ENCODE results near the gene SLC25A34.

Gene SLC25A34

GRCh38 chr1:15756143-15757015 lies 20.3 kb downstream of the SLC25A34 start:
- Histone ChIP-seq H3K27me3 (ENCODE audit: control insufficient read depth in 1 of 2, insufficient read depth in 1 of 2, low read length in 2 of 2) (peaks cover 0 to 2% of the 10 kb centered on the region in 2 experiments), H3K18ac (ENCODE audit: low read depth in 1 of 2, low read length in 2 of 2) (peak overlapping the region in 1 of 2 experiments; percentile 3), H2AK5ac (ENCODE audit: low read length, severe bottlenecking) (no peak overlapping the region), H3K27ac (ENCODE audit: low read length, poor library complexity, severe bottlenecking) (no peak overlapping the region), H2BK15ac (ENCODE audit: low read depth, poor library complexity, severe bottlenecking) (no peak overlapping the region), H3K14ac (ENCODE audit: low read length in 2 of 2) (no peak overlapping the region), H2BK5ac (ENCODE audit: low read depth, low read length, poor library complexity, severe bottlenecking) (no peak overlapping the region), H2BK12ac (ENCODE audit: low read length in 2 of 2) (peak overlapping the region; percentile 70 to 79), H3K36me3 (ENCODE audit: control insufficient read depth in 1 of 2, insufficient read depth in 2 of 2, low read depth in 1 of 2, low read length in 2 of 2) (no peaks in the 10 kb centered on the region), H3K4me2 (ENCODE audit: low read length, poor library complexity, severe bottlenecking) (no peak overlapping the region), H2AFZ (ENCODE audit: low read depth, low read length) (no peak overlapping the region), H4K91ac (ENCODE audit: low read length) (peak overlapping the region; percentile 34), H4K8ac (ENCODE audit: low read length) (no peak overlapping the region), H3K4me1 (ENCODE audit: control insufficient read depth, insufficient read depth, low read depth, low read length) (peaks cover 21% of the 10 kb centered on the region), H3K9me3 (ENCODE audit: control insufficient read depth, low read length) (no peaks in the 10 kb centered on the region), H2BK120ac (ENCODE audit: low read depth, low read length) (peak overlapping the region; percentile 64), H3K9ac (ENCODE audit: low read length) (no peak overlapping the region), H3K4me3 (ENCODE audit: insufficient read depth in 1 of 2, low read depth in 1 of 2, low read length in 2 of 2) (no peak overlapping the region), H3K4ac (ENCODE audit: low read depth in 1 of 2, low read length in 2 of 2) (peak overlapping the region in 1 of 2 experiments; percentile 52), H3K79me1 (replicated peaks; ENCODE audit: low read length, poor library complexity, severe bottlenecking) (no peaks in the 10 kb centered on the region), H3K23ac (ENCODE audit: low read length in 2 of 2) (no peak overlapping the region)
- DNase-seq, result no peak
- 84% methylated on average over 21 of the region's 21 CpGs for WGBS

GRCh38 chr1:15757016-15757543 lies 21.0 kb downstream of the SLC25A34 start:
- Histone ChIP-seq H3K9me3 (ENCODE audit: control insufficient read depth, low read length) (no peaks in the 10 kb centered on the region), H2BK15ac (ENCODE audit: low read depth, poor library complexity, severe bottlenecking) (peak overlapping the region; percentile 34), H3K23ac (ENCODE audit: low read length in 2 of 2) (no peak overlapping the region), H2AFZ (ENCODE audit: low read depth, low read length) (no peak overlapping the region), H3K36me3 (ENCODE audit: control insufficient read depth in 1 of 2, insufficient read depth in 2 of 2, low read depth in 1 of 2, low read length in 2 of 2) (no peaks in the 10 kb centered on the region), H3K4me3 (ENCODE audit: insufficient read depth in 1 of 2, low read depth in 1 of 2, low read length in 2 of 2) (no peak overlapping the region), H3K18ac (ENCODE audit: low read depth in 1 of 2, low read length in 2 of 2) (peak overlapping the region; percentile 17 to 64), H4K91ac (ENCODE audit: low read length) (peak overlapping the region; percentile 8), H3K14ac (ENCODE audit: low read length in 2 of 2) (no peak overlapping the region), H3K79me1 (replicated peaks; ENCODE audit: low read length, poor library complexity, severe bottlenecking) (no peaks in the 10 kb centered on the region), H2AK5ac (ENCODE audit: low read length, severe bottlenecking) (no peak overlapping the region), H3K27ac (ENCODE audit: low read length, poor library complexity, severe bottlenecking) (no peak overlapping the region), H2BK120ac (ENCODE audit: low read depth, low read length) (no peak overlapping the region), H2BK12ac (ENCODE audit: low read length in 2 of 2) (peak overlapping the region; percentile 31 to 79), H4K8ac (ENCODE audit: low read length) (peak overlapping the region; percentile 20), H2BK5ac (ENCODE audit: low read depth, low read length, poor library complexity, severe bottlenecking) (no peak overlapping the region), H3K4ac (ENCODE audit: low read depth in 1 of 2, low read length in 2 of 2) (peak overlapping the region in 1 of 2 experiments; percentile 13), H3K9ac (ENCODE audit: low read length) (no peak overlapping the region), H3K4me1 (ENCODE audit: control insufficient read depth, insufficient read depth, low read depth, low read length) (peaks cover 21% of the 10 kb centered on the region), H3K4me2 (ENCODE audit: low read length, poor library complexity, severe bottlenecking) (no peak overlapping the region), H3K27me3 (ENCODE audit: control insufficient read depth in 1 of 2, insufficient read depth in 1 of 2, low read length in 2 of 2) (peaks cover 0 to 2% of the 10 kb centered on the region in 2 experiments)
- WGBS, result 94% methylated on average over 8 of the region's 9 CpGs
- DNase-seq, result no peak

- Histone ChIP-seq H2BK12ac (ENCODE audit: low read length in 2 of 2) (peak overlapping the region; percentile 80 to 99), H2BK5ac (ENCODE audit: low read depth, low read length, poor library complexity, severe bottlenecking) (no peak overlapping the region), H2BK120ac (ENCODE audit: low read depth, low read length) (peak overlapping the region; percentile 97), H3K27ac (ENCODE audit: low read length, poor library complexity, severe bottlenecking) (no peak overlapping the region), H3K14ac (ENCODE audit: low read length in 2 of 2) (peak overlapping the region in 1 of 2 experiments; percentile 99), H3K4me2 (ENCODE audit: low read length, poor library complexity, severe bottlenecking) (peak overlapping the region; percentile 73), H3K9ac (ENCODE audit: low read length) (no peak overlapping the region), H4K8ac (ENCODE audit: low read length) (peak overlapping the region; percentile 94), H2AK5ac (ENCODE audit: low read length, severe bottlenecking) (peak overlapping the region; percentile 81), H3K9me3 (ENCODE audit: control insufficient read depth, low read length) (no peaks in the 10 kb centered on the region), H4K91ac (ENCODE audit: low read length) (peak overlapping the region; percentile 96), H3K4me1 (ENCODE audit: control insufficient read depth, insufficient read depth, low read depth, low read length) (peaks cover 23% of the 10 kb centered on the region), H2BK15ac (ENCODE audit: low read depth, poor library complexity, severe bottlenecking) (no peak overlapping the region), H2AFZ (ENCODE audit: low read depth, low read length) (peak overlapping the region; percentile 1), H3K27me3 (ENCODE audit: control insufficient read depth in 1 of 2, insufficient read depth in 1 of 2, low read length in 2 of 2) (peaks cover 0 to 2% of the 10 kb centered on the region in 2 experiments), H3K36me3 (ENCODE audit: control insufficient read depth in 1 of 2, insufficient read depth in 2 of 2, low read depth in 1 of 2, low read length in 2 of 2) (peaks cover 0 to 3% of the 10 kb centered on the region in 2 experiments), H3K23ac (ENCODE audit: low read length in 2 of 2) (peak overlapping the region in 1 of 2 experiments; percentile 6), H3K79me1 (replicated peaks; ENCODE audit: low read length, poor library complexity, severe bottlenecking) (no peaks in the 10 kb centered on the region), H3K4ac (ENCODE audit: low read depth in 1 of 2, low read length in 2 of 2) (peak overlapping the region; percentile 68 to 79), H3K18ac (ENCODE audit: low read depth in 1 of 2, low read length in 2 of 2) (peak overlapping the region; percentile 85 to 95), H3K4me3 (ENCODE audit: insufficient read depth in 1 of 2, low read depth in 1 of 2, low read length in 2 of 2) (peak overlapping the region; percentile 9 to 86)
- peak; percentile 73 for DNase-seq
- WGBS, result 9% methylated on average over 20 of the region's 24 CpGs
Measured at GRCh38 chr1:15757575-15758342, 21.7 kb downstream of the SLC25A34 start.

Data from mesenchymal stem cell (in vitro differentiated cells and primary cell).